Ovary (tissue), 9 donors: ENCODE results near the gene STING1. TPM values are rescaled to one million over a fixed set of nuclear protein-coding genes. Genes with fewer than 3 reads are reported as not detected.
"Not testable (repeated sequence)": the region's sequence is repeated elsewhere in the genome, so short reads cannot be mapped to it uniquely, and the experiment has no call there.

Experiments used
- DNase-seq, 5 donors: peaks; one replicate each; pipeline ENCODE4 v3.0.0-alpha.2; 2019 to 2020
- H3K27ac ChIP-seq, 2 donors: fragments of 200-600 bp; one replicate each; pipeline versions ENCODE4 v1.5.1 to v1.8.0; 2019 to 2022
- H3K27me3 ChIP-seq: fragments of 200-600 bp; one replicate; pipeline ENCODE4 v1.8.0; 2022
- H3K36me3 ChIP-seq: fragments of 200-600 bp; sonication (generic); one replicate; pipeline ENCODE4 v1.5.1; 2019
- H3K4me1 ChIP-seq: one replicate; pipeline ENCODE4 v1.8.1; 2013; ENCODE audit warnings: mild to moderate bottlenecking, moderate library complexity; ENCODE audit not compliant: insufficient read depth
- H3K4me3 ChIP-seq: fragments of 200-600 bp; sonication (generic); one replicate; pipeline ENCODE4 v1.5.1; 2017
- H3K9me3 ChIP-seq, 2 donors: fragments of 200-600 bp in 1 of 2; sonication (generic) in 1 of 2; one replicate each; pipeline versions ENCODE4 v1.5.1 to v1.8.1; 2013 to 2019; ENCODE audit warnings: mild to moderate bottlenecking in 1 of 2, moderate library complexity in 1 of 2
- EP300 ChIP-seq: sonication (generic); formaldehyde crosslinking; IDR thresholded peaks from one replicate; pipeline ENCODE4 v1.6.1; 2017; ENCODE audit warnings: antibody characterized with exemption
- POLR2A ChIP-seq: fragments of 450-650 bp; IDR thresholded peaks from one replicate; pipeline ENCODE4 v1.6.1; 2017; ENCODE audit warnings: antibody characterized with exemption, mild to moderate bottlenecking, moderate library complexity
- WGBS, 3 donors: extraction: QIAGEN DNeasy Blood & Tissue Kit in 1 of 3; methylation state at CpG; one replicate each; pipeline versions ENCODE4 v1.1.5 to v1.1.7; 2013 to 2017; 5-methylcytosine and 5-hydroxymethylcytosine counted together
- intact Hi-C, 4 donors: fragments of 100-400 bp; cut with DNase I; formaldehyde crosslinking; loops; one replicate each; pipeline versions ENCODE4 v1.11.0 to v1.15.1; 2022 to 2023
- polyA plus RNA-seq, 2 donors: library from polyadenylated mRNA; stranded (reverse); fragments of 200-250 nt in 1 of 2; fragments of 350-450 nt in 1 of 2; fragmentation: Illumina TruSeq in 1 of 2; extraction: RNeasy Lipid Tissue Mini Kit (QIAGEN cat#74804) in 1 of 2; gene quantifications; one replicate each; pipeline ENCODE4 v1.2.3, GENCODE V29; 2013 to 2014
- total RNA-seq, 7 donors: library from RNA; depleted of rRNA in 2 of 7; stranded (reverse); fragments of >200 nt in 2 of 7; fragmentation: NEBNext Ultra II Directional in 3 of 7; extraction: Animal tissue kit (Norgen Biotek cat#: 25700) in 3 of 7; gene quantifications; one replicate each; pipeline versions ENCODE4 v1.1.0 to v1.2.4, GENCODE V29; 2016 to 2023
- TF ChIP-seq, protein P1 (sequence below), 3 donors: fragments of 450-650 bp in 2 of 3; fragments of 200-600 bp in 1 of 3; IDR thresholded peaks; one replicate each; pipeline versions ENCODE4 v1.5.1 to v1.8.0; 2016 to 2022; ENCODE audit warnings: antibody characterized with exemption in 3 of 3, mild to moderate bottlenecking in 1 of 3
- donor health status: DM: no; HTN: no; CAD: no; lungs with moderate emphysema.
- donor health status: DM: no; HTN: no; CAD: no.
- donor health status: Bipolar disorder and iron deficiency.
- donor health status: DM: yes; HTN: yes; CAD: no.
- donor health status: DM: no; HTN: no; CAD: no.
- donor health status: DM: yes; HTN: yes; CAD: no.

Gene STING1
- total and polyA plus RNA-seq, 9 donors: 36.8 to 74.6 (median 50.2) TPM

DNA sequence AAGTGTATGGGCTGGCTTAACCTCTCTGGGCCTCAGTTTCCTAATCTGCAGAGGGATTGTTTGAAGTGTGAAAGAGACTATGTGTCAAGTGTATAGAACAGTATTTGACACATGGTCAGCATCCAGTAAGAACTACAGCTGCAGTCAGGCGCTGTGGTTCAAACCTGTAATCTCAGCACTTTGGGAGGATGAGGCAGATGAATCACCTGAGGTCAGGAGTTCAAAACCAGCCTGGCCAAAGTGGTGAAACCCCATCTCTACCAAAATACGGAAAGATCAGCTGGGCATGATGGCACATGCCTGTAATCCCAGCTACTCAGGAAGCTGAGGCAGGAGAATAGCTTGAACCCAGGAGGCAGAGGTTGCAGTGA, 31.9 kb upstream of the STING1 start:
- WGBS, 3 donors: 83 to 88% (median 84%) methylated on average over 2 of the region's 2 CpGs
- intact Hi-C loops: loop anchor here in 1 of 4 donors (10.0 kb wide), 1 partner anchor 70 kb away; no protein-coding TSS in a partner anchor
- DNase-seq: no peak

DNA sequence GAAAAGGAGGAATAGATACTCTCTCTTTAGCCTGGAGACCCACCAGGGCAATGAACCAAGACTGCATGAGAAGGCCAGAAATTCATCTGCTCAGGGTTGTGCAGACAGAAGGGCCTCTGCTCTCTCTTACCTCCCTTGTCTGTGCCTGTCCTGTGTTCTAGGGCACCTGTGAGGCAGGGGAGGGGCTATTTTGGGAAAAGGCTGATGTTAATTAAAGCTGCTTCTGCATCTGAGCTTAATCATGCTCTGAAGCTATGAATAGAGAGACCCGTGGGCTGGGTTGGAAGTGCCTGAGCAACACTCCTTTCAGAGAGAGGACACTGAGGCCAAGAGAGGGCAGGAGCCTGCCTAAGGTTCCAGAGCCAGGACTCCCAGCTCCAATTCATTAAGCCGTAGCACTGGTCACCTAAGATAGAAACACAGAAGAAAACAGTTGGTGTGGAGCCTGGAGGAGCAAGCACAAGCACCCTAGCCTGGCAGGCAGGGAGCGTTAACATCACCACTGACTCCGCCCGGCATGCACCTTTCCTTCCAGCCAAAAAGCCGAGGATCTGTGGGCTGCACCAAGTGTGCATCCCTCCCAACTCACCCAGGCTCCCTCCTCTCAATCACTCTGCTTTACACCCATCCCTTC, 31.4 kb upstream of the STING1 start:
- Histone ChIP-seq H3K27me3 (no peaks in the 10 kb centered on the region), H3K4me1 (peaks cover 3% of the 10 kb centered on the region), H3K36me3 (no peaks in the 10 kb centered on the region), H3K4me3 (no peak overlapping the region), H3K27ac (no peak overlapping the region), H3K9me3 (no peaks in the 10 kb centered on the region)
- no peak for DNase-seq
- TF ChIP-seq POLR2A (no peak), EP300 (no peak)
- TF ChIP-seq, protein P1, sequence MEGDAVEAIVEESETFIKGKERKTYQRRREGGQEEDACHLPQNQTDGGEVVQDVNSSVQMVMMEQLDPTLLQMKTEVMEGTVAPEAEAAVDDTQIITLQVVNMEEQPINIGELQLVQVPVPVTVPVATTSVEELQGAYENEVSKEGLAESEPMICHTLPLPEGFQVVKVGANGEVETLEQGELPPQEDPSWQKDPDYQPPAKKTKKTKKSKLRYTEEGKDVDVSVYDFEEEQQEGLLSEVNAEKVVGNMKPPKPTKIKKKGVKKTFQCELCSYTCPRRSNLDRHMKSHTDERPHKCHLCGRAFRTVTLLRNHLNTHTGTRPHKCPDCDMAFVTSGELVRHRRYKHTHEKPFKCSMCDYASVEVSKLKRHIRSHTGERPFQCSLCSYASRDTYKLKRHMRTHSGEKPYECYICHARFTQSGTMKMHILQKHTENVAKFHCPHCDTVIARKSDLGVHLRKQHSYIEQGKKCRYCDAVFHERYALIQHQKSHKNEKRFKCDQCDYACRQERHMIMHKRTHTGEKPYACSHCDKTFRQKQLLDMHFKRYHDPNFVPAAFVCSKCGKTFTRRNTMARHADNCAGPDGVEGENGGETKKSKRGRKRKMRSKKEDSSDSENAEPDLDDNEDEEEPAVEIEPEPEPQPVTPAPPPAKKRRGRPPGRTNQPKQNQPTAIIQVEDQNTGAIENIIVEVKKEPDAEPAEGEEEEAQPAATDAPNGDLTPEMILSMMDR (IDR thresholded peaks at IDR 0.05): no peak
- intact Hi-C loops: loop anchor here in 2 of 4 donors (1.0 to 10.0 kb wide), 2 partner anchors 69 to 92 kb away; no protein-coding TSS in a partner anchor
- WGBS, 3 donors: 80 to 87% (median 85%) methylated on average over 6 of the region's 6 CpGs

More for the DNA sequence above, 31.9 kb upstream of the STING1 start:
- Histone ChIP-seq H3K36me3 (no peaks in the 10 kb centered on the region), H3K4me3 (no peak overlapping the region), H3K27ac (no peak overlapping the region), H3K27me3 (no peaks in the 10 kb centered on the region), H3K9me3 (no peaks in the 10 kb centered on the region), H3K4me1 (peaks cover 3% of the 10 kb centered on the region)
- TF ChIP-seq POLR2A (no peak), EP300 (no peak)
- TF ChIP-seq, protein P1 (IDR thresholded peaks at IDR 0.05): no peak

DNA sequence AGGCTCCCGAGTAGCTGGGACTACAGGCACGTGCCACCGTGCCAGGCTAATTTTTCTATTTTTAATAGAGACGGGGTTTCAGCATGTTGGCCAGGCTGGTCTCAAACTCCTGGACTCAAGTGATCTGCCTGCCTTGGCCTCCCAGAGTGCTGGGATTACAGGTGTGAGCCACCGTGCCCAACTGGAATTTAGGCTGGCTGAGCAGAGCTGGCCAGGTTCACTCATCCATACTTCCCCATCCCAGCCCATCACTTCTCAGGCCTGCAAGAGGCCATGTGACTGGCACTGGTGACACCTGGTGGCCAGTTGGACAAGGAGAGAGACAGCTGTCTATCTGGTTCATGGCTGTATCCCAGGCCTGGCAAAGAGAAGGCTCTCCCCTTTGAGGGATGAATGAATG, 30.9 kb upstream of the STING1 start:
- intact Hi-C loops: loop anchor here in 2 of 4 donors (1.0 to 10.0 kb wide), 2 partner anchors 69 to 91 kb away; no protein-coding TSS in a partner anchor

DNA sequence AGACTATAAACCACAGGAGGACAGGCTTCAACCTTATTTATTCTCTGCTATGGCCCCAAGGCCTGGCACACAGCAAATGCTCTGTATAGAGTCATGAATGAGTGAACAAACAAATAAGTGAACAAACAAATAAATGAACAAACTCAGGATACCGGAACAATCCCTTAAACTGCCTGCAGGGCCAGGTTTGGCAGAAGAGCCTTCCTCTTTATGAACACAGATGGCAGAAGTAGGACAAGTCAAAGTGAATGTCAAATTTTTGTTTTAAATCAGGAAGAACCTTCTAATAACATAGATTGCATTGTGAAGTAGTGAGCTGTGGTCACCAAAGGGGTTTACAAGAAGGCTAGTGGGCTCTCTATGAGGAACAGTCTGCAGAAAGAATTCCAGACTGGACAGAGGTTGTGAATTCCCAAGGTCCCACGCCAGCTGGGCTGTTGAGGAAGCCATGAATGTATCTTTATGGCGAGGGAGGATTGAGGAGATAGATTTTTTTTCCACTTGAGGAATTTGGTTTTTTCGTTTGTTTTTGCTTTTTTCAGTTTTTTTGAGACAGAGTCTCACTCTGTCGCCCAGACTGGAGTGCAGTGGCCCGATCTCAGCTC, 30.3 kb upstream of the STING1 start:
- no peak for TF ChIP-seq EP300
- TF ChIP-seq, protein P1 (IDR thresholded peaks at IDR 0.05): no peak
- TF ChIP-seq POLR2A: no peak
- intact Hi-C loops: loop anchor here in 2 of 4 donors (1.0 to 10.0 kb wide), 2 partner anchors 68 to 91 kb away; no protein-coding TSS in a partner anchor
- no peaks in the 10 kb centered on the region for H3K9me3 ChIP-seq
- H3K27me3 ChIP-seq: no peaks in the 10 kb centered on the region
- no peak overlapping the region for H3K27ac ChIP-seq
- peaks cover 3% of the 10 kb centered on the region for H3K4me1 ChIP-seq
- WGBS, 3 donors: 45 to 54% (median 49%) methylated on average over 6 of the region's 6 CpGs
- H3K36me3 ChIP-seq: no peaks in the 10 kb centered on the region
- H3K4me3 ChIP-seq: no peak overlapping the region
- no peak for DNase-seq

More for the DNA sequence above, 30.9 kb upstream of the STING1 start:
- H3K9me3 ChIP-seq, H3K4me1 ChIP-seq, H3K27ac ChIP-seq, H3K27me3 ChIP-seq, H3K4me3 ChIP-seq, H3K36me3 ChIP-seq: not testable (repeated sequence)
- 78 to 83% (median 82%) methylated on average over 5 of the region's 5 CpGs for WGBS, 3 donors
- DNase-seq: peak; percentile 36 to 62 (median 55)
- TF ChIP-seq, protein P1 (IDR thresholded peaks at IDR 0.05): peak in 1 of 3 donors; percentile 30

DNA sequence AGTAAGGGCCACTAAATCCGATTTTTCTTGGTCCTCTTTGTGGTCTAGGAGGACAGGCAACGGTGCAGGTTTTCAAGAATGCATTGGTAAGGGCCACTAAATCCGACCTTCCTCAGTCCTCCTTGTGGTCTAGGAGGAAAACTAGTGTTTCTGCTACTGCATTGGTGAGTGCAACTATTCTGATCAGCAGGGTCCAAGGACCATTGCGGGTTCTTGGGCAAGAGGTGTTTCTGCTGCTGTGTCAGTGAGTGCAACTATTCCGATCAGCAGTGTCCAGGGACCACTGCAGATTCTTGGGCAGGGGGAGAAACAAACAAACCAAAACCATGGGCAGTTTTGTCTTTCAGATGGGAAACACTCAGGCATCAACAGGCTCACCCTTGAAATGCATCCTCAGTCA, 22.2 kb upstream of the STING1 start:
- H3K36me3 ChIP-seq, H3K27me3 ChIP-seq, H3K4me3 ChIP-seq, H3K9me3 ChIP-seq, H3K27ac ChIP-seq, H3K4me1 ChIP-seq, DNase-seq, intact Hi-C loops: not testable (repeated sequence)
- 80 to 84% (median 82%) methylated on average over 5 of the region's 5 CpGs for WGBS, 3 donors

DNA sequence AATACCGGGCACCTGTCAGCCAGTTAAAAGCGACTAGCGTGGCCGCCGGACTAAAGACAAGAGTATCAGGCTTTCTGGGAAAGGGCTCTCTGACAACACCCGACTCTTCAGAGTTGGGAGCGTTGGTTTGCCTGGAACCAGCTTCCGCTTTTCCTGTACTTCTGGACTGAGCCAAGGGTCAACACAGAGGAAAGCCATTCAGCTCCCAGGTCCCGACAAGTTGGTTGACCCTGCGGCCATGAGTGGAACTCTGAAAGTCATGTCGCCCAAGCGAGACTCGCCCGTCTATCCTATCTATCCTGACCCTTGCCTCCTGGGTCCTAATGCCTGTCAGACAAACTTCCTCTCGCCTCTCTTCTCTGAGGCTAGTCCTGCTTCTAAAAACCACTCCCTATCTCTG, 21.3 kb upstream of the STING1 start:
- H3K4me1 ChIP-seq, H3K27me3 ChIP-seq, H3K4me3 ChIP-seq, H3K27ac ChIP-seq, intact Hi-C loops, H3K36me3 ChIP-seq, DNase-seq, H3K9me3 ChIP-seq: not testable (repeated sequence)
- 80 to 81% (median 80%) methylated on average over 15 of the region's 15 CpGs for WGBS, 3 donors

DNA sequence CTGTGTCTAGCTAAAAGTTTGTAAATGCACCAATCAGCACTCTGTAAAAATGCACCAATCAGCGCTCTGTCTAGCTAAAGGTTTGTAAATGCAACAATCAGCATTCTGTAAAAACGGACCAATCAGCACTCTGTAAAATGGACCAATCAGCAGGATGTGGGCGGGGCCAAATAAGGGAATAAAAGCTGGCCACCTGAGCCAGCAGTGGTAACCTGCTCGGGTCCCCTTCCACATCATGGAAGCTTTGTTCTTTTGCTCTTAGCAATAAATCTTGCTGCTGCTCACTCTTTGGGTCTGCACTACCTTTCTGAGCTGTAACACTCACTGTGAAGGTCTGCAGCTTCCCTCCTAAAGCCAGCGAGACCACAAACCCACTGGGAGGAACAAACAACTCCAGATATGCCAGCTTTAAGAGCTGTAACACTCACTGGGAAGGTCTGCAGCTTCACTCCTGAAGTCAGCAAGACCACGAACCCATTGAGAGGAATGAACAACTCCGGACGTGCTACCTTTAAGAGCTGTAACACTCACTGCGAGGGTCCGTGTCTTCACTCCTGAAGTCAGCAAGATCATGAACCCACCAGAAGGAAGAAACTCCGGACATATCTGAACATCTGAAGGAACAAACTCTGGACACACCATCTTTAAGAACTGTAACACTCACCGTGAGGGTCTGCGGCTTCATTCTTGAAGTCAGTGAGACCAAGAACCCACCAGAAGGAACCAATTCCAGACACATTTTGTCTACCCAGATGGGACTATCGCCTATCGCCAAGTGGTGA, 20.7 kb upstream of the STING1 start:
- H3K4me1 ChIP-seq, DNase-seq: not testable (repeated sequence)
- 88 to 91% (median 89%) methylated on average over 15 of the region's 15 CpGs for WGBS, 3 donors

More for the DNA sequence above, 20.7 kb upstream of the STING1 start:
- H3K9me3 ChIP-seq, H3K27me3 ChIP-seq, H3K27ac ChIP-seq, intact Hi-C loops, H3K4me3 ChIP-seq, H3K36me3 ChIP-seq: not testable (repeated sequence)
